Measurements from ENCODE around the gene PREB.
A peak's percentile ranks its signal among the peaks of the same experiment; 100 is the strongest.
"Not testable (repeated sequence)": the region's sequence is repeated elsewhere in the genome, so short reads cannot be mapped to it uniquely, and the experiment has no call there.

The PREB gene

GRCh38 chr2:27125104-27125503 lies 9.3 kb downstream of the PREB start:
- TF ChIP-seq CTCF (conservative IDR thresholded peaks at IDR 0.05; ENCODE audit: low read length) = no peak

DNA sequence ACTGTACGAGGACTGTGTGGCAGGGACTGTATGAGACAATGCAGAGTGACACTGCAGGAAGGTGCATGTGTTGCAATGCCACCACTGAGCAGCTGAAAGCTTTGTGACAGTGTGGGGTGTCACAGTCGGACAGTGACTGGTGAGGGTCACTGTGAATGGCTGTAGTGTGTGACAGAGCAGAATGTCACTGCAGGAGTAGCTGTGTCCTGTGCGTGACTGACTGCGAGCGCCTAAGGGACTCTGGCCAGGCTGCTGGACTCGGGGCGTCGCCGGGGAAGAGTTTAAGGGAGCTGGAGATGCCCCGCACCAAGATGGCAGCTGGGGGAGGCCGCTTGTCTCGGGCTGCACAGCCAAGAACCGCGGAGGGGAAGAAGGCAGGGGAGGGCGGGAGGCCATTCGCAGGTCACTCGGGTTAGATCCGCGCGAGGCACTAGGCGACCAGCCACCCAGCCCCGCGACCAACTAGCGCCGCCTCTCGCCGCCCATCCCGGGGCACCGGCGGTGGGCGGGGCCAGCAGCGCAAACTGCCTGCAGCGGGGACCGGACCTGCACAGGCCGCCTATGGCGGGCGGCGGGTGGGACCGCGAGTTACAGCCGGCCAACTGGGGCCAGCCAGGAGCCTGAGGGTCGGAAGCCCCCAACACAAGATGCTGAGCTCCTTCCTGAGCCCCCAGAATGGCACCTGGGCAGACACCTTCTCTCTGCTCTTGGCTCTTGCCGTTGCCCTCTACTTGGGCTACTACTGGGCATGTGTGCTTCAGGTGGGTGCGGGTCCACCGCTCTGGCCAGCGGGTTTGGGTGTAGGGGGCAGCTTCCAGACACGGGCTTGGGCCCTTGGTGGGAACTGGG lies 10.9 kb downstream of the PREB start, which contains the start of gene ABHD1:
Gene ABHD1, plus strand, starts transcription at position 514 of the 849 bp plus-strand sequence. Its CDS starts 134 bp downstream, at position 648.
- no peak for TF ChIP-seq CTCF (conservative IDR thresholded peaks at IDR 0.05; ENCODE audit: low read length)
- DNase-seq (ENCODE audit: low read depth) = peak; percentile 13
- H3K4me3 ChIP-seq (ENCODE audit: low read length) = peak within 1 kb of the TSS; percentile 63

More at GRCh38 chr2:27125104-27125503, 9.3 kb downstream of the PREB start:
- H3K4me3 ChIP-seq (ENCODE audit: low read length) = no peak overlapping the region
- DNase-seq (ENCODE audit: low read depth) = no peak

DNA sequence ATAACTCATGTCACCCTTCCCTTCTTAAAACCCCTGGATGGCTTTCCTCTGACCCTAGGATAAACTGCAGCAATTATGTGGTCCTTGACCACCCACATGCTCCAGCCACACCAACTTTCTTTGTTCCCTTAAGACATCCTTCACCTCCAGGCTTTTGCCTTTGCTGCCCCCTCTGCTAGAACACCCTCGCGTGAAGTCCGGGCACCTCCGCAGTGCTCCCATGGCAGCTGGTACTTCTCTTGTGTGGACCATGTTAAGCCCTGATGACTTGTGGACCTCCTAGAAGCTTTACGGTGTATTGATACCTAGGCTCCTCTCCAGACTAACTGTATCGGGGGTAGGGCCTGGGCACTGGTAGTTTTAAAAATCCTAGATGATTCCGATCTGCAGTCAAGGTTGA lies 11.6 kb downstream of the PREB start:
- no peak for DNase-seq (ENCODE audit: low read depth)
- TF ChIP-seq CTCF (conservative IDR thresholded peaks at IDR 0.05; ENCODE audit: low read length) = no peak
- no peak overlapping the region for H3K4me3 ChIP-seq (ENCODE audit: low read length)

GRCh38 chr2:27121906-27122305 lies 12.5 kb downstream of the PREB start:
- DNase-seq (ENCODE audit: low read depth) = no peak
- no peak overlapping the region for H3K4me3 ChIP-seq (ENCODE audit: low read length)
- no peak for TF ChIP-seq CTCF (conservative IDR thresholded peaks at IDR 0.05; ENCODE audit: low read length)

DNA sequence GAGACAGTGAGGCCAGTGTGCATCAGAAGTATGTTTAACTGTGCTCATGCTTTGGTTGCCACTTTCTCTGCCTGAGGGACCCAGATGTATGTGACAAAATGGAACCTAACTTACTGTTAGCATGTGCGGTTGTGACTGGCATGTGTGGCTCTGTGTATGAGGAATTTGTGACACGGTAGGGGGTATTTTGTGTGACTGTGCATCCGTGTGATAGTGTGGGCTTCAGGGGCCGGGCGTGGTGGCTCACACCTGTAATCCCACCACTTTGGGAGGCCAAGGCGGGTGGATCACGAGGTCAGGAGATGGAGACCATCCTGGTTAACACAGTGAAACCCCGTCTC lies 15.1 kb downstream of the PREB start:
- not testable (repeated sequence) for DNase-seq (ENCODE audit: low read depth)
- peak overlapping the region; percentile 52 for H3K4me3 ChIP-seq (ENCODE audit: low read length)

GRCh38 chr2:27118525-27119329 lies 15.7 kb downstream of the PREB start, which contains the start of gene CGREF1:
CGREF1 (minus strand) TSS chr2:27119128; CDS start chr2:27104366, 14,762 bp downstream.
- no peak for TF ChIP-seq CTCF (conservative IDR thresholded peaks at IDR 0.05; ENCODE audit: low read length)
- no peak for DNase-seq (ENCODE audit: low read depth)

GRCh38 chr2:27117995-27118524 lies 16.4 kb downstream of the PREB start:
- no peak for DNase-seq (ENCODE audit: low read depth)
- peak overlapping the region; percentile 49 for H3K4me3 ChIP-seq (ENCODE audit: low read length)
- no peak for TF ChIP-seq CTCF (conservative IDR thresholded peaks at IDR 0.05; ENCODE audit: low read length)

More at GRCh38 chr2:27118525-27119329, 15.7 kb downstream of the PREB start, which contains the start of gene CGREF1:
- H3K4me3 ChIP-seq (ENCODE audit: low read length) = peak within 1 kb of the TSS; percentile 52

Data from AG10803 (cell line).